Islet precursor cell (in vitro differentiated cells): ENCODE measurements around the gene CEP112.

Source experiments
- DNase-seq: peaks from one replicate; pipeline ENCODE4 v3.0.0-alpha.2; 2018

The CEP112 gene

GRCh38 chr17:65977041-65977440 lies 214.9 kb downstream of the CEP112 start:
- no peak for DNase-seq

- DNase-seq: no peak
Observed at GRCh38 chr17:65975878-65976277, 216.1 kb downstream of the CEP112 start.

- no peak for DNase-seq
Observed at GRCh38 chr17:65973237-65973636, 218.7 kb downstream of the CEP112 start.

- no peak for DNase-seq
Observed at GRCh38 chr17:65967372-65967771, 224.6 kb downstream of the CEP112 start.

GRCh38 chr17:65966072-65966695 lies 225.7 kb downstream of the CEP112 start:
- no peak for DNase-seq

- DNase-seq: no peak
Observed at GRCh38 chr17:65963179-65963578, 228.8 kb downstream of the CEP112 start.

GRCh38 chr17:65959630-65960029 lies 232.3 kb downstream of the CEP112 start:
- no peak for DNase-seq

GRCh38 chr17:65956814-65957213 lies 235.1 kb downstream of the CEP112 start:
- no peak for DNase-seq

GRCh38 chr17:65954148-65954449 lies 237.8 kb downstream of the CEP112 start:
- no peak for DNase-seq

GRCh38 chr17:65953316-65954147 lies 238.4 kb downstream of the CEP112 start:
- peak; percentile 84 for DNase-seq

GRCh38 chr17:65952586-65952985 lies 239.3 kb downstream of the CEP112 start:
- DNase-seq: no peak

GRCh38 chr17:65952015-65952414 lies 239.9 kb downstream of the CEP112 start:
- no peak for DNase-seq

- no peak for DNase-seq
Observed at GRCh38 chr17:65947831-65948230, 244.1 kb downstream of the CEP112 start.

GRCh38 chr17:65942592-65942991 lies 249.3 kb downstream of the CEP112 start:
- DNase-seq: no peak

- DNase-seq: no peak
Observed at GRCh38 chr17:65941356-65941899, 250.5 kb downstream of the CEP112 start.

GRCh38 chr17:65936013-65936412 lies 255.9 kb downstream of the CEP112 start:
- no peak for DNase-seq

- DNase-seq: no peak
Observed at GRCh38 chr17:65933290-65933689, 258.6 kb downstream of the CEP112 start.

- no peak for DNase-seq
Observed at GRCh38 chr17:65931246-65932149, 260.4 kb downstream of the CEP112 start.

GRCh38 chr17:65930140-65930730 lies 261.7 kb downstream of the CEP112 start:
- DNase-seq: no peak

- no peak for DNase-seq
Observed at GRCh38 chr17:65926599-65926998, 265.3 kb downstream of the CEP112 start.

- DNase-seq: no peak
Observed at GRCh38 chr17:65925606-65926307, 266.2 kb downstream of the CEP112 start.

GRCh38 chr17:65920996-65921395 lies 270.9 kb downstream of the CEP112 start:
- no peak for DNase-seq
